H9 (cell line): Measurements from ENCODE around the gene PNPLA8. TPM values are rescaled to one million over a fixed set of nuclear protein-coding genes. Genes with fewer than 3 reads are reported as not detected.

Source experiments
- DNase-seq: peaks from one replicate; pipeline ENCODE4 v3.0.0-alpha.2; 2017
- H2AFZ ChIP-seq: one replicate; pipeline ENCODE4 v1.6.1; 2013; ENCODE audit warnings: mild to moderate bottlenecking, low read length, control low read depth, moderate library complexity
- H2AK5ac ChIP-seq: 2 replicates; pipeline ENCODE4 v1.6.1; 2013; ENCODE audit warnings: low read length, control low read depth, mixed read lengths; ENCODE audit not compliant: insufficient read length
- H2BK120ac ChIP-seq: one replicate; pipeline ENCODE4 v1.6.1; 2013; ENCODE audit warnings: low read depth, mild to moderate bottlenecking, low read length, control low read depth, inconsistent platforms; ENCODE audit not compliant: poor library complexity, severe bottlenecking
- H2BK12ac ChIP-seq: 2 replicates; pipeline ENCODE4 v1.6.1; 2013; ENCODE audit warnings: low read length, control low read depth, mixed read lengths, low read depth; ENCODE audit not compliant: insufficient read length
- H2BK15ac ChIP-seq: 2 replicates; pipeline ENCODE4 v1.6.1; 2013; ENCODE audit warnings: low read depth, low read length, control low read depth
- H2BK20ac ChIP-seq: one replicate; pipeline ENCODE4 v1.6.1; 2013; ENCODE audit warnings: low read depth, mild to moderate bottlenecking, low read length, control low read depth, inconsistent platforms; ENCODE audit not compliant: poor library complexity, severe bottlenecking
- H2BK5ac ChIP-seq: 2 replicates; pipeline ENCODE4 v1.6.1; 2013; ENCODE audit warnings: low read length, control low read depth, mixed read lengths; ENCODE audit not compliant: insufficient read length
- H3K14ac ChIP-seq: 2 replicates; pipeline ENCODE4 v1.6.1; 2013; ENCODE audit warnings: low read length, control low read depth; ENCODE audit not compliant: insufficient read depth
- H3K18ac ChIP-seq: 2 replicates; pipeline ENCODE4 v1.6.1; 2013; ENCODE audit warnings: low read depth, mild to moderate bottlenecking, mixed read lengths, low read length, control low read depth; ENCODE audit not compliant: insufficient read length
- H3K23ac ChIP-seq: 2 replicates; pipeline ENCODE4 v1.6.1; 2013; ENCODE audit warnings: low read length, control low read depth, mixed read lengths, low read depth; ENCODE audit not compliant: insufficient read length
- H3K23me2 ChIP-seq: 2 replicates; pipeline ENCODE4 v1.6.1; 2013; ENCODE audit warnings: low read depth, mild to moderate bottlenecking, mixed read lengths, low read length, control low read depth; ENCODE audit not compliant: insufficient read length, poor library complexity, severe bottlenecking
- H3K27ac ChIP-seq: 2 replicates; pipeline ENCODE4 v1.5.1; 2013; ENCODE audit warnings: low read length, control low read depth, mixed read lengths, low read depth; ENCODE audit not compliant: insufficient read length
- H3K27me3 ChIP-seq: 2 replicates; pipeline ENCODE4 v1.6.1; 2013; ENCODE audit warnings: low read length, control low read depth, inconsistent platforms; ENCODE audit not compliant: insufficient read depth
- H3K4ac ChIP-seq: 2 replicates; pipeline ENCODE4 v1.6.1; 2013; ENCODE audit warnings: low read depth, mild to moderate bottlenecking, control low read depth, inconsistent platforms, low read length, moderate library complexity
- H3K4me1 ChIP-seq: 2 replicates; pipeline ENCODE4 v1.6.1; 2013; ENCODE audit warnings: low read length, control low read depth, inconsistent platforms; ENCODE audit not compliant: insufficient read depth
- H3K4me2 ChIP-seq: 2 replicates; pipeline ENCODE4 v1.6.1; 2013; ENCODE audit warnings: low read length, control low read depth, mixed read lengths; ENCODE audit not compliant: insufficient read length, insufficient read depth
- H3K56ac ChIP-seq: 2 replicates; pipeline ENCODE4 v1.6.1; 2013; ENCODE audit warnings: low read depth, mild to moderate bottlenecking, mixed read lengths, low read length, control low read depth; ENCODE audit not compliant: insufficient read length
- H3K79me1 ChIP-seq: 2 replicates; pipeline ENCODE4 v1.6.1; 2013; ENCODE audit warnings: low read depth, mild to moderate bottlenecking, moderate library complexity, low read length, control low read depth, inconsistent platforms; ENCODE audit not compliant: insufficient read depth, poor library complexity, severe bottlenecking
- H3K79me2 ChIP-seq: 2 replicates; pipeline ENCODE4 v1.6.1; 2013; ENCODE audit warnings: low read length, control low read depth, inconsistent platforms; ENCODE audit not compliant: insufficient read depth
- H3K9ac ChIP-seq: 2 replicates; pipeline ENCODE4 v1.6.1; 2013; ENCODE audit warnings: low read length, control low read depth, mixed read lengths; ENCODE audit not compliant: insufficient read length; ENCODE audit errors: extremely low read depth
- H3K9me3 ChIP-seq: one replicate; pipeline ENCODE4 v1.6.1; 2013; ENCODE audit warnings: low read depth, low read length, inconsistent platforms; ENCODE audit not compliant: control insufficient read depth
- H3T11ph ChIP-seq: one replicate; pipeline ENCODE4 v1.6.1; 2013; ENCODE audit warnings: mild to moderate bottlenecking, low read length, control low read depth, inconsistent platforms
- H4K20me1 ChIP-seq: one replicate; pipeline ENCODE4 v1.6.1; 2013; ENCODE audit not compliant: control insufficient read depth, insufficient read length, insufficient read depth
- H4K5ac ChIP-seq: 2 replicates; pipeline ENCODE4 v1.6.1; 2013; ENCODE audit warnings: low read depth, mild to moderate bottlenecking, mixed read lengths, low read length, control low read depth; ENCODE audit not compliant: insufficient read length
- H4K8ac ChIP-seq: replicated peaks from 2 replicates; pipeline ENCODE4 v1.6.1; 2013; ENCODE audit warnings: low read length, control low read depth, mixed read lengths, low read depth; ENCODE audit not compliant: insufficient read length
- H4K91ac ChIP-seq: 2 replicates; pipeline ENCODE4 v1.6.1; 2013; ENCODE audit warnings: low read depth, mild to moderate bottlenecking, moderate library complexity, mixed read lengths, low read length, control low read depth; ENCODE audit not compliant: insufficient read length
- H3K27ac Mint-ChIP-seq, 3 experiments: 2 replicates in 2 of 3; 3 replicates in 1 of 3; pipeline ENCODE4 v1.8.0; 2020 to 2021; ENCODE audit warnings: mixed read lengths in 3 of 3, mild to moderate bottlenecking in 1 of 3, moderate library complexity in 1 of 3
- H3K27me3 Mint-ChIP-seq: 2 replicates; pipeline ENCODE4 v1.8.0; 2021; ENCODE audit warnings: low read depth, mild to moderate bottlenecking, moderate library complexity, mixed read lengths
- H3K36me3 Mint-ChIP-seq, 3 experiments: 2 replicates in 2 of 3; 3 replicates in 1 of 3; pipeline ENCODE4 v1.8.0; 2020 to 2021; ENCODE audit warnings: low read depth in 3 of 3, mixed read lengths in 3 of 3; ENCODE audit not compliant: insufficient read depth in 1 of 3
- H3K4me1 Mint-ChIP-seq, 2 experiments: 2 replicates each; pipeline ENCODE4 v1.8.0; 2020; ENCODE audit warnings: mixed read lengths in 2 of 2
- H3K4me3 Mint-ChIP-seq, 2 experiments: 2 replicates in 1 of 2; 3 replicates in 1 of 2; pipeline ENCODE4 v1.8.0; 2020 to 2021; ENCODE audit warnings: mild to moderate bottlenecking in 2 of 2, mixed read lengths in 2 of 2, moderate library complexity in 1 of 2
- H3K9me3 Mint-ChIP-seq, 2 experiments: 2 replicates in 1 of 2; 3 replicates in 1 of 2; pipeline ENCODE4 v1.8.0; 2020; ENCODE audit warnings: mild to moderate bottlenecking in 2 of 2, mixed read lengths in 2 of 2, moderate library complexity in 1 of 2
- WGBS: extraction: QIAGEN DNeasy Blood & Tissue Kit; methylation state at CpG from one replicate; pipeline ENCODE4 v1.1.7; 2013; ENCODE audit warnings: missing lambda C conversion rate, low lambda C conversion rate, mixed read lengths; ENCODE audit not compliant: insufficient read length; ENCODE audit errors: extremely low coverage; 5-methylcytosine and 5-hydroxymethylcytosine counted together
- total RNA-seq: library from RNA; stranded (reverse); gene quantifications from 2 replicates; pipeline ENCODE4 v1.2.1, GENCODE V29; 2021
- TF ChIP-seq, protein P1 (sequence below): fragments of 200-600 bp; sonication (generic); conservative IDR thresholded peaks from 3 replicates; pipeline ENCODE4 v1.8.0; 2021; ENCODE audit warnings: antibody characterized with exemption, mild to moderate bottlenecking

The PNPLA8 gene
- total RNA-seq, 1 experiment from 2014 or later, result 11.7 TPM

DNA sequence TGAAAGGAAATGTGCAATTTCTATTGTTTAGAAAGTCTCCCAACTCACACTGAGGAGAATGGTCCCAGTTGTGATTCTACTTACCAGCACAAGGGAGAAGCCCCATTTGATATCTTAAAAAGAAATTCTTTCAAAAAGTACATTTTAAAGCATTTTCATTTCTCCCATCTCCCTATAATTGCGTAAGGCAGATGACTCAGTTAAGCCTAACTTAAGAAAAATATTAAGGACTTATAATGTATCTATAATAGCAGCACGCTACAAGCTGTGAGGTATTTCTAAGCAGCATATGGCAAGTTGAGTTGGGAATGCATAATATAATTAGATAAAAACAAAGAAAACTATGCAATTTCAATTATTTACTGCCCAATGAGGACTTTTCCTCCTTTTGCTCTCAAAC lies 61.2 kb downstream of the PNPLA8 start:
- Histone ChIP-seq H3K27me3 (no peaks in the 10 kb centered on the region), H3K4me2 (no peak overlapping the region), H3K14ac (no peak overlapping the region), H3K18ac (no peak overlapping the region), H3T11ph (no peak overlapping the region), H3K4ac (no peak overlapping the region), H2BK15ac (no peak overlapping the region), H4K20me1 (no peaks in the 10 kb centered on the region), H4K8ac (no peak overlapping the region), H2AK5ac (no peak overlapping the region), H2AFZ (no peak overlapping the region), H4K5ac (no peak overlapping the region), H2BK120ac (no peak overlapping the region), H2BK5ac (no peak overlapping the region), H3K79me1 (no peaks in the 10 kb centered on the region), H3K9me3 (no peaks in the 10 kb centered on the region), H4K91ac (no peak overlapping the region), H3K79me2 (no peaks in the 10 kb centered on the region), H3K23ac (no peak overlapping the region), H3K23me2 (no peaks in the 10 kb centered on the region), H3K56ac (no peak overlapping the region), H3K27ac (no peak overlapping the region), H3K4me1 (no peaks in the 10 kb centered on the region), H2BK20ac (no peak overlapping the region), H3K9ac (no peak overlapping the region), H2BK12ac (no peak overlapping the region)
- Mint-ChIP-seq H3K4me1 (peaks cover 14 to 17% of the 10 kb centered on the region in 2 experiments), H3K27ac (no peak overlapping the region), H3K4me3 (no peak overlapping the region), H3K27me3 (peaks cover 6% of the 10 kb centered on the region; the same call in 1 of the 2 replicates), H3K36me3 (no peaks in the 10 kb centered on the region), H3K9me3 (no peaks in the 10 kb centered on the region)
- WGBS, result no CpG with 5 or more reads among the region's 2 CpGs
- no peak for DNase-seq
- TF ChIP-seq, protein P1, sequence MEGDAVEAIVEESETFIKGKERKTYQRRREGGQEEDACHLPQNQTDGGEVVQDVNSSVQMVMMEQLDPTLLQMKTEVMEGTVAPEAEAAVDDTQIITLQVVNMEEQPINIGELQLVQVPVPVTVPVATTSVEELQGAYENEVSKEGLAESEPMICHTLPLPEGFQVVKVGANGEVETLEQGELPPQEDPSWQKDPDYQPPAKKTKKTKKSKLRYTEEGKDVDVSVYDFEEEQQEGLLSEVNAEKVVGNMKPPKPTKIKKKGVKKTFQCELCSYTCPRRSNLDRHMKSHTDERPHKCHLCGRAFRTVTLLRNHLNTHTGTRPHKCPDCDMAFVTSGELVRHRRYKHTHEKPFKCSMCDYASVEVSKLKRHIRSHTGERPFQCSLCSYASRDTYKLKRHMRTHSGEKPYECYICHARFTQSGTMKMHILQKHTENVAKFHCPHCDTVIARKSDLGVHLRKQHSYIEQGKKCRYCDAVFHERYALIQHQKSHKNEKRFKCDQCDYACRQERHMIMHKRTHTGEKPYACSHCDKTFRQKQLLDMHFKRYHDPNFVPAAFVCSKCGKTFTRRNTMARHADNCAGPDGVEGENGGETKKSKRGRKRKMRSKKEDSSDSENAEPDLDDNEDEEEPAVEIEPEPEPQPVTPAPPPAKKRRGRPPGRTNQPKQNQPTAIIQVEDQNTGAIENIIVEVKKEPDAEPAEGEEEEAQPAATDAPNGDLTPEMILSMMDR, result no peak
